RCC 7860 (cell line): ENCODE results near the gene TSPAN15.
A peak's percentile ranks its signal among the peaks of the same experiment; 100 is the strongest.
"Not testable (repeated sequence)": the region's sequence is repeated elsewhere in the genome, so short reads cannot be mapped to it uniquely, and the experiment has no call there.

ENCODE experiments used
- DNase-seq: peaks from one replicate; pipeline ENCODE4 v3.0.0-alpha.2; 2015; ENCODE audit warnings: low spot score
- FAIRE-seq: peaks from 2 replicates; lab custom pipeline; 2012; peaks lifted over from hg19 to GRCh38; lab: Jason Lieb, UNC

The TSPAN15 gene

DNA sequence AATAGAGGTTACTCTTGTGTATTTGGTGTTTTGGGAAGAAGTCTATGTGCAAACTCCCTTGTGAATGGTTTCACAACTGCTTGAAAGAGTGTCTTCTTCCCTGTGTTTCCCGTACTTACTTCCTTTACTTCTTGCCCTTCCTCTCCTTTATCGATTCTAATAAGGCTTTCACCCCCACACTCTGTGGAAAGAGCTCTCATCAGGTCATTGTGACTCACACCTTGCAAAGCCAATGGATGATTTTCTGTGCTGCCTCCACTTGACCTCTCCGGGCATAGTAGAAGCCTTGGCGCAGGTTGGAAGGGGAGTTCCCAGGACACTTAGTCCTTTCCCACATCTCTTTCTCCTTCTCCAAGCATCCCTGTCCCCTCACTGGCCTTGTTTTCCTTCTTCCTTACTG lies 6.2 kb upstream of the TSPAN15 start:
- peak; percentile 55 for DNase-seq
- FAIRE-seq: no peak

- no peak for FAIRE-seq
- DNase-seq: peak; percentile 37
These were observed 5.0 kb upstream of the TSPAN15 start for GRCh38 chr10:69446229-69446628.

DNA sequence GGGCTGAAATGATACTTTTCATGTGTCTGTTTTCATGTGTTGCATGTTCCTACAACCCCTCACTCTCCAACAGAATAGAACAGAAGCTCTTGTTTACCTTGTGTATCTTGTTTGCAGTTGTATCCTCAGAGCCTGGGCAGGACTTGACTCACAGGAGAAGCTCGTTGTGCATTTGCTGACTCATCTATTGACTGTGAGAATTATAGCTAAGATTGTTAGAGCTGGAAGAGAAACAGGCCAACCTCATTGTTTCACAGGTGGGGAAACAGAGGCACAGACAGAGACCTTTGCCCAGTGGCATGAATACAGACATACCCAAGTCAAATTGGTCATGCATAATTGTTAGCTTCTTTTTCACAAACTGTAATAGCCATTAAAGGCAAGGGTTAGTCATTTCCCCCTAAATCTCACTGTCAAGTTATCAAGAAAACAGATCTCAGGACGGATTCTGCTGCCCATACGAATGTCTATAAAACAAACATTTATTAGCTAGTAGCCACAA lies 4.6 kb upstream of the TSPAN15 start:
- FAIRE-seq: peak; percentile 56
- DNase-seq: peak; percentile 76

DNA sequence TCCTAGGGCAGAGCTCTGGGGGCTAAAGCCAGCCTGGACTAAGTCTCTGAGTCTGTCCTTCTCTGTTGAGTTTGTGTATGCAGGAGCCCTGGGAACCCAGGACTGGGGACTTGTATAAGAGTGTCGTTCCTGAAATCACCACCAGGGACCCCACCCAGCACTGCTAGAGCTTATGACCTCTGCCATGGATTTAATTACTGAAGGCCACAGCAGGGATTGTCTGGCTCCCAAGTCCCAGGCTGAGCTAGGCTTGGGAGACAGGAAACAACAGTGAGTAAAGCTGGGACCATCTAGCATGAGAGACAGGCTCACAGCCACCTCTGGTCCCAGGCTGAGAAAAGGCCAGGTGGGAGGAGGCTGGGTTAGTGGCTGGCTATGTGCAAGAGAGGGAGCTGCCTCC lies 1.4 kb upstream of the TSPAN15 start:
- FAIRE-seq: no peak

DNA sequence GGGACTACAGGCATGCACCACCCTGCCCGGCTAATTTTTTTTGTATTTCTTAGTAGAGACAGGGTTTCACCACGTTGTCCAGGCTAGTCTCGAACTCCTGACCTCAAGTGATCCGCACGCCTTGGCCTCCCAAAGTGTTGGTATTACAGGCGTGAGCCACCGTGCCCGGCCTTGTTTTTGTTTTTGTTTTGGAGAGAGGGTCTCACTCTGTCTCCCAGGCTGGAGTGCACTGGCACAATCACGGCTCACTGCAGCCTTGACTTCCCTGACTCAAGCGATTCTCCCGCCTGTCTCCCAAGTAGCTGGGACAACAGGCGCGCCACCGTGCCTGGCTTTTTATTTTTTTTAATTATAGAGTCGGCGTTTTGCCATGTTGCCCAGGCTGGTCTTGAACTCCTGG lies 870 bp upstream of the TSPAN15 start:
- DNase-seq, FAIRE-seq: not testable (repeated sequence)

More for the DNA sequence above, 1.4 kb upstream of the TSPAN15 start:
- DNase-seq: peak; percentile 74

- FAIRE-seq (no peak), DNase-seq (no peak)
These were observed 553 bp downstream of the TSPAN15 start for GRCh38 chr10:69451784-69452251.

DNA sequence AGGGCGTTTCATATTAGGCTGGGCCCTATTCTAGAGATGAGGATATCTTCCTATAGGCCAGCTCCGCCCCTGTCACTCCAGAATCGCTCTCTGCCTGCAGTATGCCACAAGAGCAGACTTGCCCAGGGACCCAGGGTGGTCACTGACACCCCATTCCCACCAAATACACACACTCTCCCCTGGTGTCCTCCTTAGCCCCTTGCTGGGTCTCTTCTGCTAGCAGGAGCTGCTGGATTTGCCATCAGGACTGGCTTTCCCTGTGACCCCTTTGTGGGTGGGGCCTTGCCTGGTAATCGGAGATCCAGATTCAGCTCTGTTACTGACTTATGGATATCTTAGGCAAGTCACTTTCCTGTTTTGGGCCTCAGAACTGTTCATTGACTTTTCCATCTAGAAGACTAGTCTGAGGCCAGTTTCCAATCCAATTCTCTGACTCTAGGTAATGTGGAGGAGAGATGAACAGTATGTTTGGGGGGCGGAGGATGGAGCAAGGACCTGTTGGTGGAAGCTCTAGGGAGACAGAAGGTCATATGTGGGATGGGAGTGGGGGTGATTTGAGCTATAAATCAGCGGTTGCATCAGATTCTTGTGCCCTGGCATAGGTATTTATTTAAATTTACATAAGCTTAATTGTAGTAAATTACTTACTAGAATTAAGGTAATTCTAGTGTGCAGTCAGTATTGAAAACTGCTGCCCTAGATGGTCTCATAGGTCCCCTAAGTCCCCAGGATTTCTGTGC lies 1.6 kb downstream of the TSPAN15 start:
- DNase-seq (no peak), FAIRE-seq (no peak)

DNA sequence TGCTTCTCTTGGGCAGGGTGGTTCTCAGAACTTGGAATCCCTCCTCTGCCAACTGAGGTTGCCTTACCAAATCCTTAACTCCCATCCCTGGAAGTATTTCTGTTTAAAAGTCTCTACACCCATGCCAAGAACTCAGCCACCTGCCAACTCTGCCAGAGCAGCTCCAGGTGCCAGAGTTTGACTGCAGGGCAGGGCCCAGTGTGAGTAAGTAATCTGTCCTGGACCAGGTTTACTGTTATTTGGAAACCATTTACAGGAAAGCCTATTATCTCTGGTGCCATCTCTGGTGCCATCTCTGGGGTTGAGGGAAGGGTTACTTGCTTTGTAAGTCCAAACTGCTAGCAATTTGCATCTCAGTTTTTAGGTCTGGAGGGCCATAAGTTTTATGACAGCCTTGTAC lies 2.5 kb downstream of the TSPAN15 start:
- DNase-seq: no peak
- FAIRE-seq: no peak

DNA sequence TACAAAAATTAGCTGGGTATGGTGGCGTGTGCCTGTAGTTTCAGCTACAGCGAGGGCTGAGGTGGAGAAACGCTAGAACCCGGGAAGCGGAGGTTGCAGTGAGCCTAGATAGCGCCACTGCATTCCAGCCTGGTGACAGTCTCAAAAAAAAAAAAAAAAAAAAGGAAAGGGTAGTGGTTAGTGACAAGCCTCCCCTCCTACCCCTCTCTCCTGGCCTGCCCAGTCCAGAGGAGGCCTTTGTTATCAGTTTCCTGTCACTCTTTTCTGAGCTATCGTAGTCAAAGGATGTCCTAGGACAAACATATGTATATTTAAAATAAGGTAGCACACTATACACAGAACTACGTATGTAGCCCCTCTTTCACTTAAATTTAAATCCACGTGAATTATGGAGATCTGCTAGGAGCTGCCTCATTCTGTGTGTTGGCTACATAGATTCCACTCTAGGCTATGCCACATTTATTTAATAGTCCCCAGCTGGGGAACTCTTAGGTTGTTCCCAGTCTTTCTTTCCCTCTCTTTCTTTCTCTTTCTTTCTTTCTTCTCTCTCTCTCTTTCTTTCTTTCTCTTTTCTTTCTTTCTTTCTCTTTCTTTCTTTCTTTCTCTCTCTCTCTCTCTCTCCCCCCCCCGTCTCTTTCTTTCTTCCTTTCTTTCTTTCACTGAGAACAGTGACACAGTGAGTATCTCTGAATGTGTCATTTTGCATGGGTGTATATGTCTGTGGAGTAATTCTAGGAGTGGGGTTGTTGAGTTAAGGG lies 3.9 kb downstream of the TSPAN15 start:
- FAIRE-seq: no peak
- no peak for DNase-seq

DNA sequence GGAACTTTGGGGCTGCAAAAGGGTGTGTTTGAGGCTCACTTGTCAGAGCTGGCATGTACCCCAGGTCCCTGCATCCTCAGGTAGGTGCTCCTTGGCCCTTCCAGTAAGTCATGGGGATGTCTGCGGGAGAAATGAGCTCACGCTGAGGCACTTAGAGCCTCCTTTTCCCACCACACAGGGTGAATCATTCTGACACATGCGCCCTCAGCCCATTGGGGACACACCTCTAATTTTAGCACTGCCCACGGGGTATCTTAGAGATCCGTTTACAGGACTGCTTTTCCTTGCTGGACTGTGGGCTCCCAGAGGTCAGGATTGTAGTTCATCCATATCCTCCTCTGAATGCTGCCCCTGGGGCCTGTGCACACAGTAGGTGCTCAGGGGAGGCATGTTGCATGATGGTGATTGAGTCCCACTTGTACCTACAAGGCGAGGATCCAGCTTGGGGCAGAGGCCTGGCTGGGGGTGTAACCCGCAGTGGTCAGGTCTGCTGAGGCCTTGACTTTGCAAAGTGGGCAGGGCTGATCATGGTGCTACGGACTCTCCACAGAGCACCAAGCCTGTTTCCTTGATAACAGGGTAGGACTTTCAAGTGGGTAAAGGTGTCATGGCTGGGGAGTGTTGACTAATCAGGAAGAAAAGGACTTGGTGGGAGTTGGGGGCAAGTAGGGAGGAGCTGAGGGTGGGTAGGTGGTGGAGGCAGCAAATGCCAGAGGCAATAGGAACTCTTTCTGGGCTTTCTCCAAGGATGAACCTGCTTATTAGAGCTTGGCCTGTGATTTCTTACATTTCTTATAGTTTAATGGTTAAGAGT lies 5.8 kb downstream of the TSPAN15 start:
- peak; percentile 26 for DNase-seq
- no peak for FAIRE-seq

- DNase-seq (peak; percentile 42), FAIRE-seq (no peak)
These were observed 6.5 kb downstream of the TSPAN15 start for GRCh38 chr10:69457771-69458237.

- FAIRE-seq: no peak
These were observed 7.3 kb downstream of the TSPAN15 start for GRCh38 chr10:69458430-69459100.

DNA sequence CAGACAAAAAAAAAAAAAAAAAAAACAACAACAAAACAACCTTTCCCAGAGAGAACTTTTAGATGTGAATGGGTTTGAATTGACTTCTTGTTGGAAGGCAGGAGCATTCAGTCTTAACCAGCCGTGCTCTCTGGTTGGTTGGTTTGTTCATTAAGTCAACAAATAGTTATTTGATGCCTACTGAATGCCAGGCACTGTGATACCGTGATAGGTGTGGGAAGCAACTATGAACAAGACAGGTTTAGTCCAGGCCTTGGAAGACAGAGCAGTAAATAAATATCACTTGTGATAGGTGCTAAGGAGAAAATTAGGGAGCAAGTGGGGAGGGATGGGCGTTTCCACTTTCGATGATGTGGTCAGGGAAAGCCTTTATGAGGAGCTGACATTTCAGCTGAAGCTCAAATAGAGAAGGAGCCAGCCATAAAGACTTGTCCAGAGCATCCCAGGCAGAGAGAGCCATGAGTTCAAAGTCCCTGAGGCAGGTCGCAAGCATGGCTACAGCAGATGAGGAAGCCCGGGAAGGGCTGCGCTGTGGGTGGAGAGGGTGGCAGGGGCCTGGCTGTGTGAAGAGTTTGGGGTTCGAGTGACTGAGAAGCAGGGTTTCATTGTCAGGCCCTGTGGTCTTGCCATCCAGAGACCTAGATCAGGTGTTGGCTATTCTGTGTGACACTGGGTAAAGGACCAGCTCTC lies 8.0 kb downstream of the TSPAN15 start:
- no peak for FAIRE-seq

More at GRCh38 chr10:69458430-69459100, 7.3 kb downstream of the TSPAN15 start:
- no peak for DNase-seq

GRCh38 chr10:69459893-69460575 lies 8.8 kb downstream of the TSPAN15 start:
- no peak for FAIRE-seq
- DNase-seq: no peak

More for the DNA sequence above, 8.0 kb downstream of the TSPAN15 start:
- DNase-seq: no peak

DNA sequence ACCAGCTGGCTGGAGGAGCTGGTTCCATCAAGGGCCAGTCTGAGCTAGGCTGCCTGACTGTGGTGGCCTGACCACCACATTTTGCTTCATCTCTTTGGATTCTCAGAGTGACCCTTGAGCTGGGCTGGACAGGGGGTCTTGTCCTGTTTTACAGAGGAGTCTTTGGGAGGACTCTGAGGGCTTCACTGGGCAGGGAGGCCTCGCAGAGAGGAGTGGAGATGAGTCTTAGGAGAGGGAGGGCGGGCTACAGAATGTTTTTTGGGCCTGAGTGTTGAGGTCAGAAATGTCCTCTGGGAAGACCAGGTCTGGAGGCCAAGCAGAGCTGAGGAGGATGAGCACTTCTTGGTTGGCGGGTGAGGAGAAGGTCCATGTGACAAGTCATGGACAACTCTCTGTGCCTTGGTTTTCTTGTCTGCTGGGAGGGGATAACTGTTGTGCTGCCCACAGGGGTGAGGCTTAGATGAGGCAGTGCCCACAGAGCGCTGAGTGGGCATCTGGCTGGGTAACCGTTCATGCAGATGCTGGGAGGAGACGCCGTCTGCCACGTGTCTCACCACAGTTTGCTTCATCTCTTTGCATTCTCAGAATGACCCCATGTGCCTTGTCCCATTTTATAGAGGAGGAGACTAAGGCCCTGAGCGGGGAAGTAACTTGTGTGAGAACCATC lies 9.4 kb downstream of the TSPAN15 start:
- DNase-seq (no peak), FAIRE-seq (no peak)

DNA sequence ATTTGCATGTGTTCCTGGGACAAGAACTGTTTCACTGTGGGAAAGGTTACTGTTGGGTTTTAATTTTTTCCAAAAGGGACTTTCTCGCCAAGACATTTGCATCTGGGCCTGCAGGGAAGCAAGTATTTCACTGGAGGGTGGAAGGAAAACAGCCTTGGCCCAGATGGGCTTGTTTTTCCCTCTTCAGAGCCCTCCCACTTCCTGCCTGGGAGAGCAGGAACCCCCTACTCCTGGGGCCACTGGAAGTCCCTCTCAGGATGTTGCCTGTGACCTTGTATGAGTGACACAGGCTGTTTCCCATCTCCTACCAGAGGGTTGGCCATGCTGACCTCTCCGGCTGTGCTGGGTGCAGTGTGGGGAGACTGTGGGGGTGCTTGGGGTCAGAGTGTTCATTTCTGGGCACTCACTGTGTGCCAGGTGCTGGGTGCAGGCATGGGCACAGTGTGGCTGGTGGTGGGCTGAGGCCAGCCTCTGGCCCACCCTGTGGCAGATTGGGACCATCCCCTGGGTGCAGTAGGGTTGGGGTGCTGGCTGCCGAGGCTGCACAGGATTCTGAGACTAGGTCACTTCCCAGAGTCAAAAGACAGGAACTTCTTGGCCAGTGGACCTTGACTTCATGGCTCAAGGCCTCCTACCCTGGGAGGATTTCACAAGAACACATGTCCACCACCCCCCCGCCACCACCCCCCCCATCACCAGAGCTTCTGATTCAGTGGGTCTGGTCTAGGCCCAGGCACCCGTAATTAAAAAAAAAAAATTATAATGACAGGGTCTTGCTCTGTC lies 10.2 kb downstream of the TSPAN15 start:
- FAIRE-seq (no peak), DNase-seq (peak; percentile 37)

DNA sequence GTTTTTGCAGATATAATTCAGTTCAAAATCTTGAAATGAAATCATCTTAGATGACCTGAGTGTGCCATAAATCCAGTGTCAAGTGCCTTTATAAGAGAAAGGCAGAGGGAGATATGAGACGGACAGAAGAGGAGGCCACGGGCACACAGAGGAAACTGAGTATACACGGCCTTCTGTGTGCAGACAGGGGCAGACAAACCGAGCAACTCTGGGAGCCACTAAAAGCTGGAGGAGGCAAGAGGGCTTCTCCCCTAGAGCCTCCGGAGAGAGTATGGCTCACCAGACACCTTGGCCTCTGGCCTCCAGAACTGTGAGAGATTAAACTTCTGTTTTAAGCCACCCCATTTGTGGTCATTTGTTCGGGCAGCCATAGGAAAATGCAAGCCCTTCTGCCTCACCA lies 12.6 kb downstream of the TSPAN15 start:
- no peak for FAIRE-seq
- no peak for DNase-seq

DNA sequence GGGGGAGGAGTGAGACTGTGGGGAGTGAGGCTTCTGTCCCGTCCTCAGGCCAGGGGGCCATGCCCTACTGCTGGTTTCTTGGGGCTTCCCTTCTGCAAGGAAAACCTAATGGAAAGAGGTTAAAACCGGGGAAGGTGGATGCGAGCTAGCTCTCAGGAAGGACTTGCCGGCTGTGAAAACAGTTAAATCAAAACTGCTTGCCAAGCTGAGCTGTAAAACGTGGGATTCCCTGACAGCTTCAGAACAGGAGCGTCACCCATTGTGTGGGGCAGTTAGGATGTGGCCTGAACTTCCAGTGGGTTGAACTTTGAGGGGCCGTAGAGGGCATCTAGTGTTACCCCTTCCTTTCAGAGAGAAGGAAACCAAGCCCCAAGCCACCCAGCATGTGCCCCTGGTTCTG lies 13.1 kb downstream of the TSPAN15 start:
- FAIRE-seq: no peak
- DNase-seq: no peak
